ENCODE results near the gene OR1I1. TPM values are rescaled to one million over a fixed set of nuclear protein-coding genes. Genes with fewer than 3 reads are reported as not detected.

The OR1I1 gene, protein sequence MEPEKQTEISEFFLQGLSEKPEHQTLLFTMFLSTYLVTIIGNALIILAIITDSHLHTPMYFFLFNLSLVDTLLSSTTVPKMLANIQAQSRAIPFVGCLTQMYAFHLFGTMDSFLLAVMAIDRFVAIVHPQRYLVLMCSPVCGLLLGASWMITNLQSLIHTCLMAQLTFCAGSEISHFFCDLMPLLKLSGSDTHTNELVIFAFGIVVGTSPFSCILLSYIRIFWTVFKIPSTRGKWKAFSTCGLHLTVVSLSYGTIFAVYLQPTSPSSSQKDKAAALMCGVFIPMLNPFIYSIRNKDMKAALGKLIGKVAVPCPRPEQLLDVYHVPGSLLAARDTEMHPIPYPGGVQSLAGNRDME
- total RNA-seq, result not detected

GRCh38 chr19:15081911-15082310, at the start of gene OR1I1:
TSS of gene OR1I1 (plus strand) at chr19:15082211. CDS start at chr19:15087066, 4,855 bp downstream.

GRCh38 chr19:15048885-15049541, 33.0 kb upstream of the OR1I1 start, which contains the start of gene CASP14:
TSS of gene CASP14 (plus strand) at chr19:15049480. CDS start at chr19:15052252, 2,772 bp downstream.

GRCh38 chr19:15107061-15108010, 25.3 kb downstream of the OR1I1 start, which contains the start of gene SYDE1:
TSS of gene SYDE1 (plus strand) at chr19:15107401. CDS start at chr19:15107434, 33 bp downstream.

Other genes with a start within 250 kb of the OR1I1 start
- gene OR7A5, start 247.0 kb upstream of the OR1I1 start, total RNA-seq, result not detected
- gene OR7C1, start 247.0 kb upstream of the OR1I1 start, total RNA-seq, result not detected
- not detected for gene OR7A10, start 233.3 kb upstream of the OR1I1 start, total RNA-seq
- not detected for gene OR7A17, start 196.1 kb upstream of the OR1I1 start, total RNA-seq
- gene OR7C2, start 140.7 kb upstream of the OR1I1 start, total RNA-seq, result not detected
- 47.6 TPM for gene SLC1A6, start 102.3 kb upstream of the OR1I1 start, total RNA-seq
- not detected for gene CASP14, start 32.7 kb upstream of the OR1I1 start, total RNA-seq
- gene SYDE1, start 25.2 kb downstream of the OR1I1 start, total RNA-seq, result 2.2 TPM
- gene NOTCH3, start 118.8 kb downstream of the OR1I1 start, total RNA-seq, result 19.4 TPM
- not detected for gene EPHX3, start 150.2 kb downstream of the OR1I1 start, total RNA-seq